ENCODE data around the gene GBF1. TPM values are rescaled to one million over a fixed set of nuclear protein-coding genes. Genes with fewer than 3 reads are reported as not detected.

Gene GBF1
- total RNA-seq, 4 donors from 2014 or later: 73.4 to 98.5 (median 95.8) TPM

GRCh38 chr10:102287538-102287937, 42.2 kb downstream of the GBF1 start:
- peaks cover 0 to 2% (median 0%) of the 10 kb centered on the region in 3 donors for H3K36me3 ChIP-seq
- no peak for DNase-seq
- H3K4me1 ChIP-seq: no peaks in the 10 kb centered on the region
- no peaks in the 10 kb centered on the region for H3K27me3 ChIP-seq
- H3K27ac ChIP-seq: no peak overlapping the region
- H3K9me3 ChIP-seq: no peaks in the 10 kb centered on the region
- TF ChIP-seq POLR2A (IDR thresholded peaks at IDR 0.05): no peak
- TF ChIP-seq, protein P1, sequence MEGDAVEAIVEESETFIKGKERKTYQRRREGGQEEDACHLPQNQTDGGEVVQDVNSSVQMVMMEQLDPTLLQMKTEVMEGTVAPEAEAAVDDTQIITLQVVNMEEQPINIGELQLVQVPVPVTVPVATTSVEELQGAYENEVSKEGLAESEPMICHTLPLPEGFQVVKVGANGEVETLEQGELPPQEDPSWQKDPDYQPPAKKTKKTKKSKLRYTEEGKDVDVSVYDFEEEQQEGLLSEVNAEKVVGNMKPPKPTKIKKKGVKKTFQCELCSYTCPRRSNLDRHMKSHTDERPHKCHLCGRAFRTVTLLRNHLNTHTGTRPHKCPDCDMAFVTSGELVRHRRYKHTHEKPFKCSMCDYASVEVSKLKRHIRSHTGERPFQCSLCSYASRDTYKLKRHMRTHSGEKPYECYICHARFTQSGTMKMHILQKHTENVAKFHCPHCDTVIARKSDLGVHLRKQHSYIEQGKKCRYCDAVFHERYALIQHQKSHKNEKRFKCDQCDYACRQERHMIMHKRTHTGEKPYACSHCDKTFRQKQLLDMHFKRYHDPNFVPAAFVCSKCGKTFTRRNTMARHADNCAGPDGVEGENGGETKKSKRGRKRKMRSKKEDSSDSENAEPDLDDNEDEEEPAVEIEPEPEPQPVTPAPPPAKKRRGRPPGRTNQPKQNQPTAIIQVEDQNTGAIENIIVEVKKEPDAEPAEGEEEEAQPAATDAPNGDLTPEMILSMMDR (IDR thresholded peaks at IDR 0.05): no peak
- H3K4me3 ChIP-seq: no peak overlapping the region

DNA sequence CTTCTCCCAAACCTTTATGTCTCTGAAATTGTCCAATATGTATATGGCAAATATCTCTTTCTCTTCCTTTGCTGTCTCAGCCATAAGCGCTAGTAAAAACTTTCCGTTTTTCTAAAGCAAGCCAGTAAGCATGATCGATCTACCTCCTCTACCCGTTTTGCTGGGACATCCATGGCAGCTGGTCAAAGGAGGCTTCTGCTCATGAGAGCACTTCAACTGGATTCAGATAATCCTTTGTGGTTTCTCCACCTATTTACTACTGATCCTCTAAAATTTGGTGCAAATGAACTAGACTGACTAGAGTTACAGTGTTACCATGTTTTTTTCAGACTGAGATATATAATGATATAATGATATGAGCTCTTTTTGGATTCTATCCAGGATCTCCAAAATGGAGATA, 42.7 kb downstream of the GBF1 start:
- no peaks in the 10 kb centered on the region for H3K9me3 ChIP-seq
- TF ChIP-seq, protein P1 (IDR thresholded peaks at IDR 0.05): no peak
- TF ChIP-seq POLR2A (IDR thresholded peaks at IDR 0.05): no peak
- H3K36me3 ChIP-seq: no peaks in the 10 kb centered on the region
- H3K4me1 ChIP-seq: no peaks in the 10 kb centered on the region
- H3K4me3 ChIP-seq: no peak overlapping the region
- H3K27ac ChIP-seq: no peak overlapping the region
- DNase-seq: no peak
- H3K27me3 ChIP-seq: no peaks in the 10 kb centered on the region

- TF ChIP-seq, protein P1 (IDR thresholded peaks at IDR 0.05): no peak
- no peak for TF ChIP-seq POLR2A (IDR thresholded peaks at IDR 0.05)
- H3K27ac ChIP-seq: no peak overlapping the region
- DNase-seq: no peak
- no peaks in the 10 kb centered on the region for H3K4me1 ChIP-seq
- H3K27me3 ChIP-seq: no peaks in the 10 kb centered on the region
- H3K36me3 ChIP-seq: no peaks in the 10 kb centered on the region
- no peaks in the 10 kb centered on the region for H3K9me3 ChIP-seq
- H3K4me3 ChIP-seq: no peak overlapping the region
These were observed 44.0 kb downstream of the GBF1 start for GRCh38 chr10:102289356-102289755.

- H3K27ac ChIP-seq: no peak overlapping the region
- DNase-seq: no peak
- no peaks in the 10 kb centered on the region for H3K27me3 ChIP-seq
- H3K4me3 ChIP-seq: no peak overlapping the region
- H3K9me3 ChIP-seq: no peaks in the 10 kb centered on the region
- H3K36me3 ChIP-seq: no peaks in the 10 kb centered on the region
- no peaks in the 10 kb centered on the region for H3K4me1 ChIP-seq
- TF ChIP-seq POLR2A (IDR thresholded peaks at IDR 0.05): no peak
- TF ChIP-seq, protein P1 (IDR thresholded peaks at IDR 0.05): no peak
These were observed 44.5 kb downstream of the GBF1 start for GRCh38 chr10:102289840-102290239.

DNA sequence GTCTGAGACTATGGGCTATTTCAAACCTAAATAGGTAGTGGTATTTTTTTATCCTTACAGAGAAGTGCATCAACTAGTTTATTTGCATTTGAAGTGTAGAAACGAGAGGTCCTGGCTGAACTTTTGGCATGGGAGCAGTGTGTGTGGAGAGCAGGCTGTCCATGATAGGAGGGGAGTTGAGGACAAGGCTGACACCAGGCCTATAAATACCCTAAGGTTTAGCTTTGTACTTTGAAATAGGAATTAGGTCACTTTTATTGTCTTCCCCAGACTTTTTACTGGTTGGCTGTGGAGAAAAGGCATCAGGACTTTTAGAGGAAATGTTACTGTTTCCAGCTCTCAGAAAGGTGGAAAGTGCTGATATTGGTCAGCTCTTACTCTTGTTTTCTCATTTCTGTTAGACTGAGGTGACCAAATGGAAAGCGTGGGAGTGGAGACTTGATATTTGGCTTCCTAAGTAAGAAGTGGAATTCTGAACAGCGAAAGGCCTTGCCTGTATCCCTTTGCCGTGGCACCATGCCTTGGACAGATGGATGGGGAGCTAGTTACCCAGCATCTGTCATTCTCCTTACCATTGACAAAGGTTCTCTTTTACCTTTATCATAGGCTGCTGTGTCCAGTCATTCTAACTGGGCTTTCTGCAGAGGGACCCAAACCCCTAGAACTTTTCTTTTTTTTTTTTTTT, 46.0 kb downstream of the GBF1 start:
- DNase-seq: no peak
- Histone ChIP-seq H3K36me3 (no peaks in the 10 kb centered on the region), H3K4me3 (no peak overlapping the region), H3K27me3 (no peaks in the 10 kb centered on the region), H3K27ac (no peak overlapping the region), H3K4me1 (no peaks in the 10 kb centered on the region), H3K9me3 (no peaks in the 10 kb centered on the region)
- TF ChIP-seq, protein P1 (IDR thresholded peaks at IDR 0.05): no peak
- no peak for TF ChIP-seq POLR2A (IDR thresholded peaks at IDR 0.05)

Data from Peyer's patch (tissue), 4 donors.